ENCODE results near the gene MRPS18C. TPM values are rescaled to one million over a fixed set of nuclear protein-coding genes. Genes with fewer than 3 reads are reported as not detected.

The MRPS18C gene
- total and polyA plus RNA-seq, 4 experiments from 2014 or later: 45.7 to 76.3 (median 56.1) TPM

- no peaks in the 10 kb centered on the region for H3K36me3 Mint-ChIP-seq
- H3K4me3 Mint-ChIP-seq: no peak overlapping the region
- Histone ChIP-seq H3K4me3 (ENCODE audit: low read length in 2 of 2) (no peak overlapping the region), H3K27me3 (ENCODE audit: insufficient read depth, low read length) (no peaks in the 10 kb centered on the region), H3K4me1 (ENCODE audit: insufficient read depth, low read length) (no peaks in the 10 kb centered on the region), H3K9me3 (ENCODE audit: control insufficient read depth in 1 of 2, low read length in 2 of 2) (no peaks in the 10 kb centered on the region), H3K27ac (ENCODE audit: low read depth, low read length) (no peak overlapping the region), H3K36me3 (ENCODE audit: insufficient read depth, low read length) (no peaks in the 10 kb centered on the region)
- H3K4me1 Mint-ChIP-seq: peaks cover 0 to 3% (median 1%) of the 10 kb centered on the region in 4 donors
- ChIA-PET CTCF (ENCODE audit: partially characterized antibody) (interaction anchor here (1.1 to 4.4 kb wide), 7 partner anchors 9 to 132 kb away, joined by 3 to 93 read pairs (median 4); no protein-coding TSS in a partner anchor), POLR2A (ENCODE audit: partially characterized antibody) (no interaction called here)
- no peaks in the 10 kb centered on the region for H3K9me3 Mint-ChIP-seq
- intact Hi-C loops (cut with micrococcal nuclease): no loop called here
- DNase-seq: no peak
- H3K27me3 Mint-ChIP-seq: no peaks in the 10 kb centered on the region
- H3K27ac Mint-ChIP-seq: no peak overlapping the region
Observed at GRCh38 chr4:83510442-83510841, 54.6 kb downstream of the MRPS18C start.

Other genes starting within 250 kb of the MRPS18C start
- gene COQ2, start 171.3 kb upstream of the MRPS18C start, total RNA-seq: 1 to 10 TPM; 6.5 to 7.2 TPM
- gene COQ2, start 171.3 kb upstream of the MRPS18C start, polyA plus RNA-seq: 1 to 10 TPM; 5.5 to 7.6 TPM
- gene HPSE, start 121.2 kb upstream of the MRPS18C start, total RNA-seq: 1 to 10 TPM; 8.9 TPM
- gene HPSE, start 121.2 kb upstream of the MRPS18C start, polyA plus RNA-seq: 1 to 10 TPM; 5.6 to 6.5 TPM
- gene HELQ, start 235 bp upstream of the MRPS18C start, total RNA-seq: 10 to 100 TPM; 48.1 to 49.0 TPM
- gene HELQ, start 235 bp upstream of the MRPS18C start, polyA plus RNA-seq: 10 to 100 TPM; 17.5 to 24.0 TPM
- gene ABRAXAS1, start 29.0 kb downstream of the MRPS18C start, total RNA-seq: 10 to 100 TPM; 35.9 to 36.7 TPM
- gene ABRAXAS1, start 29.0 kb downstream of the MRPS18C start, polyA plus RNA-seq: 10 to 100 TPM; 10.6 to 15.4 TPM
- gene GPAT3, start 80.0 kb downstream of the MRPS18C start, total RNA-seq: 1 to 10 TPM; 7.8 to 8.8 TPM
- gene GPAT3, start 80.0 kb downstream of the MRPS18C start, polyA plus RNA-seq: 10 to 100 TPM; 11.7 to 13.4 TPM

Measured in CD4-positive, alpha-beta memory T cell (primary cell).